D341Med (cell line): ENCODE measurements around the gene ANKLE2.
A peak's percentile ranks its signal among the peaks of the same experiment; 100 is the strongest.
"Not testable (repeated sequence)": the region's sequence is repeated elsewhere in the genome, so short reads cannot be mapped to it uniquely, and the experiment has no call there.

ENCODE experiments used
- DNase-seq: peaks from one replicate; pipeline ENCODE4 v3.0.0; 2012; ENCODE audit warnings: low spot score

The ANKLE2 gene

DNA sequence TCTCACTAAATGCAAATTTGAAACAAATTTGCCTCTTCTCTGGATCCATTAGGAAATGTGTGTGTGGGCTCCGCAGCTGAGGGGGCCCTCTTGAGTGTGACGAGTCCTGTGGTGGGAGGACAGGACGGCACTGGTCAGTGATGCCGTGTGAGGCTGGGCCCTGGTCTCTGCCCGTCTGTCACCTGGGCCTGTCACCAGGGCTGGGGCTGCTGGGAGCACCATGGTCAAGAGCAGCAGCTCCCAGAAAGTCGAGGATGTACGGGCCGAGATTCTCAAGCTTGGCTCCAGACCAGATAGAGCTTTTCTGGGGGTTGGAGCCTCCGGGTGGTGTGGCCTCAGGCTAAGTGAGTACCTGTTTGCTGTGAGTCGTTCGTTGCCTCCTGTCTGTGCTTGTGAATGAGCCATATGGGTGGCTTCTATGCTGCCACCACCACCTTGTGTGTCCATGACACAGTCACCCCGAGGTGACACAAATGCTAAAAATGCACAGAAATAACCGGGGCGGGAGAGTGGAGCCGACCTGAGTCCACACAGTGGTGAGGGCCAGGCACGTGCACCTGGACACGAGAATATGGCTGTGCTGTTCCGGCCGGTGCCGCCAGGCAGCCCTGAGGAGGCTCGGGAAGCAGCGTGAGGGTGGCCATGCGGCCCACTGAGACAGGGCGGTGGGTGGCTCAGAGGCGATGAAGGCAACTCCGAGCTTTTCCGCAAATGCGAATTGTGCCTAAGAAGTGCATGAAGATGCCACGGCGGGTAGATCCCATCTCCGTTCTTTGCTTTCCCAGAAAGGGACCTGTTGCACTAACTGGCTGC is 42.3 kb downstream of the ANKLE2 start:
- DNase-seq: peak; percentile 29

DNA sequence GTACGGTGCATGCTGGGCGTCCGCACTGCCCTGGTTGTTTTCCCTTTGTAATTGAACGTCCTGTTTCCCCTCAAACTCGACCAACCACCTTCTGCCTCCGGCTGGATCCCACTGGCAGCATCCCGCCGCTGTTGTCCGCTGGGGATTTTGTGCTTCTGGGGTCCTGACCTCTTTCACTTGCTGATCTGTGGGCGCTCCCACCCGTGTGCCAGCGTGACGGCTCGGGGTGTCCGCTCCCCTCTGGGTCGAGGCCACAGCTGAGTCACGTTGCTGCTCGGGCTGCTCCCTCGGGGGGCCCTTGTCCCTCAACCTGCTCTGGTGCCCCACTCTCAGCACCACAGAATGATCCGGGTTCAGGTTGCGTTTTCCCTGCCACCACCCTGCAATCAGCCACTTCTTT is 43.0 kb downstream of the ANKLE2 start:
- DNase-seq: peak; percentile 29

GRCh38 chr12:132717531-132718387 is 43.9 kb downstream of the ANKLE2 start:
- peak; percentile 39 for DNase-seq

GRCh38 chr12:132717011-132717410 is 44.6 kb downstream of the ANKLE2 start:
- peak; percentile 25 for DNase-seq

DNA sequence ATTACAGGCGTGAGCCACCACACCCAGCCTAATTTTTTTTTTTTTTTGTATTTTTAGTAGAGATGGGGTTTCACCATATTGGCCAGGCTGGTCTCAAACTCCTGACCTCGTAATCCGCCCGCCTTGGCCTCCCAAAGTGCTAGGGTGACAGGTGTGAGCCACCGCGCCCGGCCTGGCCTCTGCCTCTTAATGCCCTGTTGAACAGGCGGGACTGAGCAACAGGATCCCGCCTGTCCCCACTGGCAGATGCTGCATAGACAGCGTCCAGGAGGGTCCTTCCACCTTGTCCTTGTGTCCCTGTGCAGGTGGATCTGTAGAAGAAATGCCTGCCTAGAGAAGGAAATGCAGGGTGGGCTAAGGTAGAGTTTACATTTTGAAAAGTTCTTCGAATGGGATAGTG is 45.3 kb downstream of the ANKLE2 start:
- DNase-seq: no peak

- no peak for DNase-seq
Measured at GRCh38 chr12:132715874-132716273, 45.8 kb downstream of the ANKLE2 start.

DNA sequence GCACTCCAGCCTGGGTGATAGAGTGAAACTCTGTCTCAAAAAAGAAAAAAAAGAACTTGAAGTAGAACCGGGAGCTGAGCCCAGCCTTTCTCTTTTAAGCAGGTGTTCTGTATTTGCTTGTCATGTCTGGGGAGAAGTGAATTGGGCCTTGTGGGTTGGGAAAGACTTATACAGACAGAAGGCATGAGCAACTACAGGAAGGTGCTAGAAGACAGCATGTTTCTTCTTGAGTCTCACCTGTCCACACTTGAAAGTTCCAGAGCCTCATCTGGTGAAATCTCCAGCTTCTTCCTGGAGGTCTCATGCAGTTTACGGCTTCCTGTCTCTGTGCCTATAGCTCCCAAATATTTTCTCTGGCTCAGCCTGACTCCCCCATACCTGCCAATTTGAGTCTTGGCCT is 48.5 kb downstream of the ANKLE2 start:
- no peak for DNase-seq

DNA sequence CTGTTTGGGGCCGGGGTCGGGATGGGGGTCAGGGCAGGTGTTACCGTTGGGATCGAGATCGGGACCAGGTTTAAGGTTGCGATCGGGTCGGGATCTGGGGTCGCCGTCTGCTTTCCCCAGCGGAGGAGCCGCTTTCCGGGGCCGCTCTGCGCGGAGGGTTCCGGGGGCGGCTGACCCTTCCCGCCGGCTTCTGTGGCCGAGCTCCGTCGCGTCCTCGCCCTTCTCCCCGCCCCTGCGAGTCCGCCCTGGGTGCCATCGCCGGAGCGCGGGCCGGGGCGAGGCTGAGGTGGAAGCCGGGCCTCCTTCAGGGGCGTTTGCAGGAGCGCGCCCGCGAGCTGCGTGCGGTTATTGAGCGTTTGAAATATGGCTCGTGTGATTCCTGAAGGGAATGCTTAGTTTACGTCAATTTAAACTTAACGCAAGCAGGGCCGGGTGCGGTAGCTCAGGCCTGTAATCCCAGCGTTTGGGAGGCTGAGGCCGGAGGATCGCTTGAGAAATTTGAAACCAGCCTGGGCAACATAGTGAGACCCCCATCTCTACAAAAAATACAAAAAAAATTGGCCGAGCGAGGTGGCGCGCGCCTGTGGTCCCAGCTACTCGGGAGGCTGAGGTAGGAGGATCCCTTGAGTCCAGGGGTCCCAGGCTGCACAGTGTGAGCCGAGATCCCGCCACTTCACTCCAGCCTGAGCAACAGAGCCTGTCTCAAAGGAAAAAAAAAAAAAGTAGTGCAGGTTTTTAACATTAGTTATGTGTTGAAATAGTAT is 50.4 kb downstream of the ANKLE2 start:
- DNase-seq: peak; percentile 67

DNA sequence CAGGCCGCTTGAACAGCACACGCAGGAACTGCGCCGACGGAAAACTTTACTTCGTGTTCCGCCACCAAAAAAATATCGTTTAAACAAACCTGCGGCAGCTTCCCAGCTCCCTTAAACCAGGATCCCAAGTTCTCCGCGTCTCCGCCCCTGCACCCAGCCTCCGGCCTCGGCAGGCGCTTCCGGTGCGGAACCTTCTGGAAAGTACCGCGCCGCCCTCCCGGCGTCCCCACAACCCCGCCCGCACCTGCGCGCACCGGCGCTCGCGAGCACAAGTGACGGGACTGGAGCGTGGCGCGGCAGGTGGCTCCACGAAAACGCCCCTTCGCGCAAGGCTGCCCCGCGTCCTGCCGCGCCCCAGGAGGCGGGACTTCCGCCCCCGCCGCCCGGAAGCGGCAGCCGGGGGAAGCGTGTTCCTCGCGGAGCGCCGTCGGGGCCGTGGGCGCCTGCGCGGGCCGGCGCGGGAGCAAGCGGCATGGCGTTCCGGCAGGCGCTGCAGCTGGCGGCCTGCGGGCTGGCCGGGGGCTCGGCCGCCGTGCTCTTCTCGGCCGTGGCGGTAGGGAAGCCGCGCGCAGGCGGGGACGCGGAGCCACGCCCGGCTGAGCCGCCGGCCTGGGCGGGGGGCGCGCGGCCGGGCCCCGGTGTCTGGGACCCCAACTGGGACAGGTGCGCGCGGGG is 51.1 kb downstream of the ANKLE2 start, which contains the start of gene PGAM5:
Gene PGAM5, plus strand, starts transcription at position 438 of the 675 bp plus-strand sequence. Its CDS starts 35 bp downstream, at position 473.
- peak; percentile 99 for DNase-seq

- DNase-seq: no peak
Measured at GRCh38 chr12:132710043-132710404, 51.6 kb downstream of the ANKLE2 start.

GRCh38 chr12:132708150-132708549 is 53.5 kb downstream of the ANKLE2 start:
- no peak for DNase-seq

- DNase-seq: no peak
Measured at GRCh38 chr12:132707241-132707640, 54.4 kb downstream of the ANKLE2 start.

DNA sequence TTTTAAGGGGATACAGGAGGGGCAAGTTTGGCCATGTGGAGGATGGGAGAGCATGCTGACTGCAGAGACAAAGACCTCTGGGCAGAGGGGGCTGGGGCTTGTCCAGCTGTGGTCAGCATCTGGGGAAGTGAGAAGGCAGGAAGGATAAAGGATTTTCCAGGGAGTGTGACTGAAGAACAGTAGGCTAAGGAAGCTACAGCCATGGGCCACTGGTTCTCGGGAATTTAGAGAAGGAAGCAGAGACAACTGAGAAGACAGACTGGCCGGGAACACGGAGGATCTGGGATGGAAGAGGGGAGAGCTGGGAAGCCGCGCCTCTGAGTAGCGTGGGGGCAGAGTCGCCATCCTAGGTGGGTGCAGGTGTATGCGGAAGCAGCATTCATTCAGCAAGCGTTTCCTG is 58.0 kb downstream of the ANKLE2 start:
- no peak for DNase-seq

DNA sequence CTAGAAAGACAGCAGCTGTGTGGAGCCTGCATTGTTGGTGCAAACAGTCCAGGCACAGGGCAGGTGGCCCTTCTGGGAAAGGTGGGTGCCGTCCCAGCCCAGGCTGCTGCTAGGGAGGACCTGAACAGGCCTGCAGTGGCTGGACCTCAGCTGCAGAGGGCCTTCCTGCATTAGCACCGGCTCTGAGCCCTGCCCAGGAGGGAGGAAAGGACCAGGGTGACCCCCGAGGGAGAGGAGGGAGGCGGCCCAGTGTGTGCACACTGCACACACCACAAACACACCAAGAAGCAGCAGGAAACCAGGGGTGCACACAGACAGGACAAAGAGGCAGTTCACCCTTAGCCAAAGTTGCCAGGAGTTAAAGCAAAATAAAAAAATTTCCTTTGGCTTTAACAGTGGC is 59.0 kb downstream of the ANKLE2 start:
- DNase-seq: no peak

DNA sequence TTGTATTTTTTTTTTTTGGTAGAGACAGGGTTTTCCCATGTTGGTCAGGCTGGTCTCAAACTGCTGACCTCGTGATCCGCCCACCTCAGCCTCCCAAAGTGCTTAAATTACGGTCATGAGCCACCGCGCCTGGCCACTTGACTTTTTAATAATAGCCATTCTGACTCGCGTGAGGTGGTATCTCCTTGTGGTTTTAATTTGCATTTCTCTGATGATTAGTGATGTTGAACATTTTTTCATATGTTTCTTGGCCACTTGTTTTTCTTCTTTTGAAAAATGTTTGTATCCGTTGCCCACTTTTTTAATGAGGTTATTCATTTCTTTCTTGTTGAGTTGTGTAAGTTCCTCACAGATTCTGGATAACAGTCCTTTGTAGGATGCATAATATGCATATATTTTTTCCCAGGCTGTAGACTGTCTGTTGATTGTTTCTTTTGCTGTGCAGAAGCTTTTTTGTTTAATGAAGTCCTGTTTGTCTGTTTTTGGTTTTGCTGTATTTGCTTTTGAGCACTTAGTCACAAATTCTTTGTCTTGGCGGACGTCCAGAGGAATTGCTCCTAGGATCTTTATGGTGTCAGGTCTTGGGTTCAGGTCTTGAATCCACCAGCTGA is 61.3 kb downstream of the ANKLE2 start:
- no peak for DNase-seq

- DNase-seq: no peak
Measured at GRCh38 chr12:132698341-132698740, 63.3 kb downstream of the ANKLE2 start.

DNA sequence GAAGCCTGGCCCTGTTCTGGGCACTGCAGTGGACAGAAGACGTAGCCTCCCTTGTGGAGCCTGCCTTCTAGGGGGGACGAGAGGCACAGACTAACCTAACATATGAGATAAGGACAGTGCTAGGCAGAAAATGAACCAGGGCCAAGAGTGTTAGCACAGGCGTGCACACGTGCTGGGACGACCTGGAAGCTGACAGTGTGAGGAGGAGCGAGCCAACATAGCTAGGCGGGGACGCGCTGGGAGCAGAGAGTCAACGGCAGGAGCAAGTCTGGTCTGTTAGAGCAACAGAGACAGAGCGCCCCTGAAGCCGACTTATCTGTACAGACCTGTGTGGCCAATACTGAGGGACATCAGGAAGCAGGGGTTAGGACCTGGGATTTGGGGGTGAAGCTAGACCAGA is 66.2 kb downstream of the ANKLE2 start:
- DNase-seq: peak; percentile 14

GRCh38 chr12:132694888-132695287 is 66.7 kb downstream of the ANKLE2 start:
- DNase-seq: not testable (repeated sequence)

GRCh38 chr12:132692030-132692429 is 69.6 kb downstream of the ANKLE2 start:
- DNase-seq: not testable (repeated sequence)

DNA sequence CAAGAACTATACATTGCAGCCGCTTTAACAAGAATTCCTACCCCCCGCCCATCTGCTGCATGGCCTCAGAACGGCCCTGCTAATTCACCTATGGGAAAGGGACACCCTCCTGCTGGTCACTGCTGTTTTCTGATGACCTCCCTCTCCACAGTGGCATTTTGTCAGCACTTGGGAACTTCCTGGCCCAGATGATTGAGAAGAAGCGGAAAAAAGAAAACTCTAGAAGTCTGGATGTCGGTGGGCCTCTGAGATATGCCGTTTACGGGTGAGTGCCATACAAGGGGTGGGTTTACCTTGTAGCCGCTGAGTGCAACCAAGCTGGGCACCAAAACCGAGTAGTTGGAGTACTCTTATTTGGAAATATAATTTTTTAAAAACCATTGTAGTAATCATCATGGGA is 71.5 kb downstream of the ANKLE2 start:
- no peak for DNase-seq

DNA sequence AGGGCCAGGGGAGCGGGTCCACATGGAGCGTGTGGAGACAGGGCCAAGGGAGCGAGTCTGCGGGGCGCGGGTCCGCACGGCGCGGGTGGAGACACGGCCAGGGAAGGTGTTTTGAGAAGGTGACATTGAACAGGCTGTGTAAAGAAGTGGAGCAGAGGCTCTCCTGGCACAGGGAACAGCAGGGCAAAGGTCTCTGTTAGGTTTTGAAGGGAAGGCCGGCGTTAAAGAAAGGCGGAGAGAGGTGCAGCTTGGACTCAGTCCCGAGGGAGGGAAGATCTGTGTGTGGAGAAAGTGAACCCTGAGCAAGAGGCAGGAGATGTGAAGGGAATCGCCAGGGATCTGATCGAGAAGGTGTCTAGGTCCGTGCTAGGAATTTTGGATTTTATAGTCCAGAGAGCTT is 72.4 kb downstream of the ANKLE2 start:
- no peak for DNase-seq
